ENCODE data around the gene TVP23C. TPM values are rescaled to one million over a fixed set of nuclear protein-coding genes. Genes with fewer than 3 reads are reported as not detected.

The TVP23C gene
- total and polyA plus RNA-seq, 9 of the 15 experiments (the other 6 are each of a cell fraction or from before 2014, with no cell fraction given): 5.7 to 16.8 (median 8.2) TPM

DNA sequence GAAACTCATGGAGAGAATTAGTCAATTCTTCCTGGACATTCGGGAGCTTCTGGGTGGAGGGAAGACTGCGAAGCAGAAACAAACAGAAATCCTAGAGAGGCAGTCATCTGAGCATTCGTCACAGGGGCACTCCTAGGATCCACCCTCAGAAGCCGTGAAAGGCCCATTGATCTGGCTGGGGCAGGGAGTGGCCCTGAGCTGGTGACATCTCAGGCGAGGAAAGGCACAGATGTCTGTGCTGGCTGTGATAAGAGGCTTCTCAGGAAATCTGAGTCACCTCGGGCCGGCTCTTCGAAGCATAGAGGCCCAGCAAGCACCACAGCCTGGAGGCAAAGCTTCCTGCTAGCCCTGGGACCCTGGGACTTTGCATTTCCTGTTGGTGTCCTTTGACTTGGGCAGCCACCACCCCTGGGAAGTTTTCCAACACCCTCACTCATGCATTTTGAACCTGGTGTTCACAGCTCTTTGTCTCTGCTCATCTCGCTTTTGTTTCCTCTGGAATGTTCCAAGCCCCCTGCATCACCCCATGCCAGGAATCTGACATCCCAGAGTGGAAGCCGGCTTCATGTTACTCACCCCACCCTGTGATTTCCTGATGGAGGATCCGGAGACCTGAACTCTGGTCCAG lies 72.5 kb downstream of the TVP23C start (continued):
- TF ChIP-seq ZNF212 (CRISPR knock-in tag; IDR thresholded peaks at IDR 0.05) (no peak), CCNT2 (IDR thresholded peaks at IDR 0.05; ENCODE audit: borderline replicate concordance, extremely low read depth, insufficient read length, low read depth, low read length) (peak; percentile 71), FOXJ3 (CRISPR knock-in tag; IDR thresholded peaks at IDR 0.05) (no peak), SMAD3 (CRISPR knock-in tag; conservative IDR thresholded peaks at IDR 0.05) (no peak), PML (IDR thresholded peaks at IDR 0.05; ENCODE audit: low read length) (peak; percentile 68), THAP12 (CRISPR knock-in tag; IDR thresholded peaks at IDR 0.05) (no peak), NFRKB (IDR thresholded peaks at IDR 0.05; ENCODE audit: low read depth) (no peak), AFF1 (IDR thresholded peaks at IDR 0.05; ENCODE audit: low read depth in 1 of 2, partially characterized antibody in 2 of 2) (no peak), SPI1 (IDR thresholded peaks at IDR 0.05; ENCODE audit: borderline replicate concordance, low read depth, low read length) (no peak), CBX5 (IDR thresholded peaks at IDR 0.05; ENCODE audit: borderline replicate concordance, low read depth) (0 out of 2 replicates have a peak, but pooled peaks have one; percentile 24), PHB2 (IDR thresholded peaks at IDR 0.05; ENCODE audit: low read depth) (no peak), HDAC6 (IDR thresholded peaks at IDR 0.05; ENCODE audit: low read depth, low read length) (no peak), HMG20B (CRISPR knock-in tag; IDR thresholded peaks at IDR 0.05) (no peak)
- TF ChIP-seq, protein P1, sequence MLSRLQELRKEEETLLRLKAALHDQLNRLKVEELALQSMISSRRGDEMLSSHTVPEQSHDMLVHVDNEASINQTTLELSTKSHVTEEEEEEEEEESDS (CRISPR knock-in tag; IDR thresholded peaks at IDR 0.05): no peak
- TF ChIP-seq, protein P2, sequence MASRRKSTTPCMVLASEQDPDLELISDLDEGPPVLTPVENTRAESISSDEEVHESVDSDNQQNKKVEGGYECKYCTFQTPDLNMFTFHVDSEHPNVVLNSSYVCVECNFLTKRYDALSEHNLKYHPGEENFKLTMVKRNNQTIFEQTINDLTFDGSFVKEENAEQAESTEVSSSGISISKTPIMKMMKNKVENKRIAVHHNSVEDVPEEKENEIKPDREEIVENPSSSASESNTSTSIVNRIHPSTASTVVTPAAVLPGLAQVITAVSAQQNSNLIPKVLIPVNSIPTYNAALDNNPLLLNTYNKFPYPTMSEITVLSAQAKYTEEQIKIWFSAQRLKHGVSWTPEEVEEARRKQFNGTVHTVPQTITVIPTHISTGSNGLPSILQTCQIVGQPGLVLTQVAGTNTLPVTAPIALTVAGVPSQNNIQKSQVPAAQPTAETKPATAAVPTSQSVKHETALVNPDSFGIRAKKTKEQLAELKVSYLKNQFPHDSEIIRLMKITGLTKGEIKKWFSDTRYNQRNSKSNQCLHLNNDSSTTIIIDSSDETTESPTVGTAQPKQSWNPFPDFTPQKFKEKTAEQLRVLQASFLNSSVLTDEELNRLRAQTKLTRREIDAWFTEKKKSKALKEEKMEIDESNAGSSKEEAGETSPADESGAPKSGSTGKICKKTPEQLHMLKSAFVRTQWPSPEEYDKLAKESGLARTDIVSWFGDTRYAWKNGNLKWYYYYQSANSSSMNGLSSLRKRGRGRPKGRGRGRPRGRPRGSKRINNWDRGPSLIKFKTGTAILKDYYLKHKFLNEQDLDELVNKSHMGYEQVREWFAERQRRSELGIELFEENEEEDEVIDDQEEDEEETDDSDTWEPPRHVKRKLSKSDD (conservative IDR thresholded peaks at IDR 0.05; ENCODE audit: low read length): no peak
- TF ChIP-seq, protein P3, sequence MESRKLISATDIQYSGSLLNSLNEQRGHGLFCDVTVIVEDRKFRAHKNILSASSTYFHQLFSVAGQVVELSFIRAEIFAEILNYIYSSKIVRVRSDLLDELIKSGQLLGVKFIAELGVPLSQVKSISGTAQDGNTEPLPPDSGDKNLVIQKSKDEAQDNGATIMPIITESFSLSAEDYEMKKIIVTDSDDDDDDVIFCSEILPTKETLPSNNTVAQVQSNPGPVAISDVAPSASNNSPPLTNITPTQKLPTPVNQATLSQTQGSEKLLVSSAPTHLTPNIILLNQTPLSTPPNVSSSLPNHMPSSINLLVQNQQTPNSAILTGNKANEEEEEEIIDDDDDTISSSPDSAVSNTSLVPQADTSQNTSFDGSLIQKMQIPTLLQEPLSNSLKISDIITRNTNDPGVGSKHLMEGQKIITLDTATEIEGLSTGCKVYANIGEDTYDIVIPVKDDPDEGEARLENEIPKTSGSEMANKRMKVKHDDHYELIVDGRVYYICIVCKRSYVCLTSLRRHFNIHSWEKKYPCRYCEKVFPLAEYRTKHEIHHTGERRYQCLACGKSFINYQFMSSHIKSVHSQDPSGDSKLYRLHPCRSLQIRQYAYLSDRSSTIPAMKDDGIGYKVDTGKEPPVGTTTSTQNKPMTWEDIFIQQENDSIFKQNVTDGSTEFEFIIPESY (CRISPR knock-in tag; IDR thresholded peaks at IDR 0.05): no peak

Data from K562 (cell line).